CD14-positive monocyte (primary cell): ENCODE results near the gene EOMES. TPM values are rescaled to one million over a fixed set of nuclear protein-coding genes. Genes with fewer than 3 reads are reported as not detected.
A peak's percentile ranks its signal among the peaks of the same experiment; 100 is the strongest.

Source experiments
- DNase-seq, 3 donors: peaks; one replicate each; pipeline ENCODE4 v3.0.0-alpha.2; 2011 to 2022
- H2AFZ ChIP-seq: 2 replicates; pipeline ENCODE4 v1.6.0; 2012; ENCODE audit warnings: mild to moderate bottlenecking, low read depth, low read length, inconsistent platforms; ENCODE audit not compliant: insufficient read depth, poor library complexity, severe bottlenecking
- H3K27ac ChIP-seq, 2 donors: 1 replicate in 1 of 2; 2 replicates in 1 of 2; pipeline ENCODE4 v1.5.1; 2012 to 2013; ENCODE audit warnings: low read length in 2 of 2, control low read depth in 1 of 2, inconsistent platforms in 1 of 2, low read depth in 1 of 2, mild to moderate bottlenecking in 1 of 2
- H3K27me3 ChIP-seq, 2 donors: one replicate each; pipeline versions ENCODE4 v1.6.0 to v1.6.1; 2011 to 2013; ENCODE audit warnings: low read length in 2 of 2; ENCODE audit not compliant: control insufficient read depth in 2 of 2, insufficient read depth in 2 of 2
- H3K36me3 ChIP-seq, 2 donors: replicated peaks in 1 of 2; 1 replicate in 1 of 2; 2 replicates in 1 of 2; pipeline versions ENCODE4 v1.5.1 to v1.6.1; 2012 to 2013; ENCODE audit warnings: low read length in 2 of 2, control low read depth in 1 of 2, inconsistent platforms in 1 of 2, mild to moderate bottlenecking in 1 of 2; ENCODE audit not compliant: insufficient read depth in 2 of 2, control insufficient read depth in 1 of 2
- H3K4me1 ChIP-seq, 2 donors: 1 replicate in 1 of 2; 2 replicates in 1 of 2; pipeline versions ENCODE4 v1.5.1 to v1.6.1; 2012 to 2013; ENCODE audit warnings: low read length in 2 of 2, control low read depth in 1 of 2, inconsistent platforms in 1 of 2, mild to moderate bottlenecking in 1 of 2, moderate library complexity in 1 of 2; ENCODE audit not compliant: insufficient read depth in 2 of 2, control insufficient read depth in 1 of 2
- H3K4me2 ChIP-seq: replicated peaks from 2 replicates; pipeline ENCODE3; 2012; ENCODE audit warnings: low read length, moderate library complexity, mild to moderate bottlenecking; ENCODE audit not compliant: poor library complexity, severe bottlenecking; ENCODE audit errors: extremely low read depth
- H3K4me3 ChIP-seq, 3 experiments: fragments of 200-600 bp in 1 of 3; sonication (generic) in 1 of 3; replicated peaks in 1 of 3; 1 replicate in 2 of 3; 2 replicates in 1 of 3; pipeline ENCODE4 v1.5.1; 2011 to 2013; ENCODE audit warnings: low read length in 3 of 3, mild to moderate bottlenecking in 3 of 3, control low read depth in 2 of 3, low read depth in 2 of 3, inconsistent platforms in 1 of 3, moderate library complexity in 1 of 3
- H3K79me2 ChIP-seq: 2 replicates; pipeline ENCODE4 v1.6.0; 2012; ENCODE audit warnings: mild to moderate bottlenecking, control low read depth, inconsistent platforms, low read length, moderate library complexity; ENCODE audit not compliant: insufficient read depth
- H3K9ac ChIP-seq: 2 replicates; pipeline ENCODE4 v1.6.0; 2017; ENCODE audit warnings: low read length, mild to moderate bottlenecking; ENCODE audit not compliant: insufficient read depth, poor library complexity, severe bottlenecking
- H3K9me3 ChIP-seq, 2 donors: replicated peaks in 1 of 2; 1 replicate in 1 of 2; 2 replicates in 1 of 2; pipeline versions ENCODE4 v1.5.1 to v1.6.1; 2012 to 2013; ENCODE audit warnings: low read length in 2 of 2, control low read depth in 1 of 2; ENCODE audit not compliant: control insufficient read depth in 1 of 2, insufficient read depth in 1 of 2
- H4K20me1 ChIP-seq: 2 replicates; pipeline ENCODE4 v1.6.0; 2012; ENCODE audit warnings: mild to moderate bottlenecking, low read length, control low read depth, moderate library complexity; ENCODE audit not compliant: insufficient read depth
- H3K27ac Mint-ChIP-seq, 7 donors: one replicate each; pipeline ENCODE4 v1.8.0; 2020; ENCODE audit warnings: mild to moderate bottlenecking in 7 of 7, mixed read lengths in 7 of 7, moderate library complexity in 6 of 7, inconsistent platforms in 2 of 7
- H3K27me3 Mint-ChIP-seq, 3 donors: one replicate each; pipeline ENCODE4 v1.8.0; 2021 to 2022; ENCODE audit warnings: low read depth in 3 of 3, mild to moderate bottlenecking in 3 of 3, mixed read lengths in 3 of 3, moderate library complexity in 3 of 3, inconsistent platforms in 1 of 3
- H3K36me3 Mint-ChIP-seq, 2 donors: one replicate each; pipeline ENCODE4 v1.8.0; 2020; ENCODE audit warnings: mixed read lengths in 2 of 2, inconsistent platforms in 1 of 2, mild to moderate bottlenecking in 1 of 2
- H3K4me1 Mint-ChIP-seq: one replicate; pipeline ENCODE4 v1.8.0; 2020; ENCODE audit warnings: mild to moderate bottlenecking, mixed read lengths
- H3K4me3 Mint-ChIP-seq, 2 donors: one replicate each; pipeline ENCODE4 v1.8.0; 2020; ENCODE audit warnings: mild to moderate bottlenecking in 2 of 2, mixed read lengths in 2 of 2, moderate library complexity in 1 of 2
- H3K9me3 Mint-ChIP-seq, 7 donors: one replicate each; pipeline ENCODE4 v1.8.0; 2020 to 2022; ENCODE audit warnings: mixed read lengths in 7 of 7, mild to moderate bottlenecking in 6 of 7, moderate library complexity in 6 of 7, inconsistent platforms in 2 of 7
- WGBS: methylation state at CpG from one replicate; pipeline ENCODE4 v1.1.5; 2013; ENCODE audit warnings: missing lambda C conversion rate; ENCODE audit not compliant: insufficient coverage; 5-methylcytosine and 5-hydroxymethylcytosine counted together
- intact Hi-C, 2 donors: fragments of 100-400 bp; cut with micrococcal nuclease; formaldehyde crosslinking; loops; one replicate each; pipeline versions ENCODE4 v1.15.0 to v1.15.1; 2023
- polyA plus RNA-seq, 3 donors: library from polyadenylated mRNA; depleted of rRNA in 1 of 3; unstranded in 2 of 3; stranded (reverse) in 1 of 3; fragments of 300-500 nt in 2 of 3; fragments of >200 nt in 1 of 3; fragmentation: Illumina TruSeq in 2 of 3; gene quantifications; 1 replicate in 2 of 3; 2 replicates in 1 of 3; pipeline ENCODE4 v1.2.3, GENCODE V29; 2012 to 2021
- TF ChIP-seq, protein P1 (sequence below): fragments of 200-600 bp; IDR thresholded peaks from one replicate; pipeline ENCODE4 v1.8.0; 2022; ENCODE audit warnings: antibody characterized with exemption, mild to moderate bottlenecking

EOMES gene
- polyA plus RNA-seq, 3 donors: 0.09 to 0.21 TPM; not detected in 1

DNA sequence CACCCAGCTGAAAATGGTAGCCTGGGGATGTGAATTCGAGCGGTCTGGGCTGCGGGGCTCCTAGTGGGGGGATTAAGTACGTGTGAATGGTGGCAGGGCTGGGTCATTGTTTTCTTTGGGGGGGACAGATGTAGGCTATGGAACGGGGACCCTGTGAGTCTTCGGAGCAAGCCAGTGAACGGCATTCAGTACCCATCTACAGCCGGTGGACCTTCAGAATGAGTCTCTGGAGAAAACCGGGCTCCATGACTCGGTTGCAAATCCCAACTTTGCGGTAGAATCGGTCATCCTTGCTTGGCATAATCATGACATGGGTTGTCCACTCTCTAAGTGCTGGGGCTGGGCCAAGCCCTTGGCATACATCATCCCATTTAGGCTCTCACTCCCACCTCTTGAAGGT is 7.2 kb upstream of the EOMES start:
- Histone ChIP-seq H2AFZ (no peak overlapping the region), H3K36me3 (no peaks in the 10 kb centered on the region), H3K27ac (no peak overlapping the region), H3K4me2 (no peak overlapping the region), H3K27me3 (peaks cover 91 to 99% of the 10 kb centered on the region in 2 donors), H3K9me3 (peaks cover 0 to 33% of the 10 kb centered on the region in 2 donors), H3K4me3 (no peak overlapping the region), H3K79me2 (no peaks in the 10 kb centered on the region), H3K9ac (no peak overlapping the region), H4K20me1 (no peaks in the 10 kb centered on the region), H3K4me1 (peaks cover 0 to 6% of the 10 kb centered on the region in 2 donors)
- intact Hi-C loops: no loop called here
- peaks cover 84 to 92% (median 88%) of the 10 kb centered on the region in 3 donors for H3K27me3 Mint-ChIP-seq
- H3K4me1 Mint-ChIP-seq: peaks cover 20% of the 10 kb centered on the region
- H3K27ac Mint-ChIP-seq: no peak overlapping the region
- TF ChIP-seq, protein P1, sequence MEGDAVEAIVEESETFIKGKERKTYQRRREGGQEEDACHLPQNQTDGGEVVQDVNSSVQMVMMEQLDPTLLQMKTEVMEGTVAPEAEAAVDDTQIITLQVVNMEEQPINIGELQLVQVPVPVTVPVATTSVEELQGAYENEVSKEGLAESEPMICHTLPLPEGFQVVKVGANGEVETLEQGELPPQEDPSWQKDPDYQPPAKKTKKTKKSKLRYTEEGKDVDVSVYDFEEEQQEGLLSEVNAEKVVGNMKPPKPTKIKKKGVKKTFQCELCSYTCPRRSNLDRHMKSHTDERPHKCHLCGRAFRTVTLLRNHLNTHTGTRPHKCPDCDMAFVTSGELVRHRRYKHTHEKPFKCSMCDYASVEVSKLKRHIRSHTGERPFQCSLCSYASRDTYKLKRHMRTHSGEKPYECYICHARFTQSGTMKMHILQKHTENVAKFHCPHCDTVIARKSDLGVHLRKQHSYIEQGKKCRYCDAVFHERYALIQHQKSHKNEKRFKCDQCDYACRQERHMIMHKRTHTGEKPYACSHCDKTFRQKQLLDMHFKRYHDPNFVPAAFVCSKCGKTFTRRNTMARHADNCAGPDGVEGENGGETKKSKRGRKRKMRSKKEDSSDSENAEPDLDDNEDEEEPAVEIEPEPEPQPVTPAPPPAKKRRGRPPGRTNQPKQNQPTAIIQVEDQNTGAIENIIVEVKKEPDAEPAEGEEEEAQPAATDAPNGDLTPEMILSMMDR: no peak
- WGBS: 12% methylated on average over 11 of the region's 12 CpGs
- peaks cover 2 to 8% of the 10 kb centered on the region in 2 donors for H3K36me3 Mint-ChIP-seq
- H3K9me3 Mint-ChIP-seq: peaks cover 0 to 19% (median 8%) of the 10 kb centered on the region in 7 donors
- no peak for DNase-seq
- H3K4me3 Mint-ChIP-seq: peak overlapping the region in 1 of 2 donors; percentile 78

DNA sequence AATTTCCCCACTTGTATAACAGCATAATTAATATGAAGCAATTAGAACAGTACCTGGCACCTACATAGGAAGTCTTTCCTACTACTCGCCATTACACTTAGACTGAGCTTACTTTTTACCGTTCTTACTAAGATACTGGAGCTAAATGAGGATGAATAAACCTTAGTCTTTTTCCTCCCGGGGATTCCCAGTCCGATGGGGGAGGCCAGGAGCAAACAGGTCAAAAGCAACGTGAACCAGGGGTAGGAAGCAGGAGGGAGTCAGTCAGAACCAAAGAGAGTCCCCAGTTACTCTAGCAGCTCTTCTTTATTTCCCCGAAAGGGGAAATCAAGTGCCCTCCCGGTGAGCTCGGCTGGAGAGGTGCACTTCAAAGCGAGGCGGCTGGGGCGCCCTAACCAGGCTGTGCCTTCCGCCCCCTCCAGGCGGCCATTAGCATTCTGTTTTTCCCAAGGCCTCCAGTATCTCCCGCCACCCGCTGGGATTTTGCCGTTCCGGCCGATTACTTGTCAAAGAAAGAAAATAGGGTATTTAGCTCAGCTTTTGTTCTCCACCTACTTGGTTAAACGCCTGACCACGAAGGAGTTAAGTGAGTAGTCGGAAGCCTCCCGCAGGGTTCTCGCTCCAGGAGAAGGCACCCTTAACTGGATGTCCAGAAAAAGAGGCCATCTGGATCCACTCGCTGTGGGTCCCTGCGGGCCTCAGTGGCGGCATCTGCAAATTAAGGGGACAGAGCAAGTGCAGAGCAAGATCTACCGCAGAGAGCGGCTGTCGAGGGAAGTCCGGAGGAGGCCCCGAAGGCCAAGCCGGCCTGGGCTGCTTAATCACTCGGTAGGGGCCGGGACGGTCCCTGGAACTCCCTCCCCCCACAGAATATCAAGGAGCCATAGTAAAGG is 6.3 kb upstream of the EOMES start:
- Histone ChIP-seq H3K27ac (no peak overlapping the region), H2AFZ (no peak overlapping the region), H3K79me2 (no peaks in the 10 kb centered on the region), H3K4me1 (peaks cover 2 to 6% of the 10 kb centered on the region in 2 donors), H3K27me3 (peaks cover 95 to 100% of the 10 kb centered on the region in 2 donors), H4K20me1 (no peaks in the 10 kb centered on the region), H3K4me3 (no peak overlapping the region), H3K9ac (no peak overlapping the region), H3K9me3 (peaks cover 0 to 38% of the 10 kb centered on the region in 2 donors), H3K36me3 (no peaks in the 10 kb centered on the region), H3K4me2 (no peak overlapping the region)
- no peak for DNase-seq
- H3K36me3 Mint-ChIP-seq: peaks cover 2 to 8% of the 10 kb centered on the region in 2 donors
- H3K4me1 Mint-ChIP-seq: peaks cover 29% of the 10 kb centered on the region
- H3K9me3 Mint-ChIP-seq: peaks cover 0 to 19% (median 12%) of the 10 kb centered on the region in 7 donors
- TF ChIP-seq, protein P1: no peak
- peak overlapping the region in 1 of 2 donors; percentile 84 for H3K4me3 Mint-ChIP-seq
- intact Hi-C loops: no loop called here
- H3K27ac Mint-ChIP-seq: no peak overlapping the region
- H3K27me3 Mint-ChIP-seq: peaks cover 90 to 95% (median 91%) of the 10 kb centered on the region in 3 donors
- WGBS: 4% methylated on average over 26 of the region's 35 CpGs
